GM23338 (cell line): ENCODE results near the gene OR2AE1. TPM values are rescaled to one million over a fixed set of nuclear protein-coding genes. Genes with fewer than 3 reads are reported as not detected.

ENCODE experiments used
- ATAC-seq: fragments of 200-7000 bp; cut with Tn5 transposase; 3 replicates; pipeline ENCODE4 v1.9.1; 2020
- DNase-seq: peaks from one replicate; pipeline ENCODE4 v3.0.0-alpha.2; 2015; ENCODE audit warnings: low spot score
- H2AFZ ChIP-seq: fragments of 200-600 bp; sonication (generic); 2 replicates; pipeline ENCODE4 v1.8.0; 2016; ENCODE audit warnings: antibody characterized with exemption, mild to moderate bottlenecking, moderate library complexity
- H3F3A ChIP-seq: fragments of 200-600 bp; sonication (generic); replicated peaks from 2 replicates; pipeline ENCODE4 v1.8.0; 2017; ENCODE audit warnings: antibody characterized with exemption, mixed run types, low read depth
- H3K27ac ChIP-seq: fragments of 200-600 bp; sonication (generic); 2 replicates; pipeline ENCODE4 v1.6.1; 2016; ENCODE audit warnings: low read depth
- H3K27me3 ChIP-seq: fragments of 200-600 bp; sonication (generic); 2 replicates; pipeline ENCODE4 v1.8.0; 2016; ENCODE audit warnings: mild to moderate bottlenecking, mixed run types, moderate library complexity; ENCODE audit not compliant: insufficient read depth
- H3K36me3 ChIP-seq: fragments of 200-600 bp; sonication (generic); 2 replicates; pipeline ENCODE4 v1.8.0; 2016; ENCODE audit warnings: mild to moderate bottlenecking; ENCODE audit not compliant: insufficient read depth
- H3K4me1 ChIP-seq: fragments of 200-600 bp; sonication (generic); 2 replicates; pipeline ENCODE4 v1.8.0; 2016; ENCODE audit warnings: mild to moderate bottlenecking, moderate library complexity; ENCODE audit not compliant: insufficient read depth
- H3K4me2 ChIP-seq: fragments of 200-600 bp; sonication (generic); 2 replicates; pipeline ENCODE4 v1.7.1; 2017; ENCODE audit warnings: mixed run types
- H3K4me3 ChIP-seq: fragments of 200-600 bp; sonication (generic); 2 replicates; pipeline ENCODE4 v1.6.1; 2016; ENCODE audit warnings: mixed run types
- H3K79me2 ChIP-seq: fragments of 200-600 bp; sonication (generic); replicated peaks from 2 replicates; pipeline ENCODE4 v1.8.0; 2017; ENCODE audit warnings: mild to moderate bottlenecking; ENCODE audit not compliant: insufficient read depth
- H3K9me2 ChIP-seq: fragments of 200-600 bp; sonication (generic); 2 replicates; pipeline ENCODE4 v1.8.0; 2017; ENCODE audit not compliant: insufficient read depth
- H4K20me1 ChIP-seq: fragments of 200-600 bp; sonication (generic); replicated peaks from 2 replicates; pipeline ENCODE4 v1.8.0; 2017; ENCODE audit warnings: mild to moderate bottlenecking; ENCODE audit not compliant: insufficient read depth
- H3K27ac Mint-ChIP-seq: 2 replicates; pipeline ENCODE4 v1.8.0; 2020; ENCODE audit warnings: inconsistent platforms, mild to moderate bottlenecking, moderate library complexity, mixed read lengths
- H3K27me3 Mint-ChIP-seq: 3 replicates; pipeline ENCODE4 v1.8.0; 2022; ENCODE audit warnings: low read depth, mild to moderate bottlenecking, moderate library complexity, mixed read lengths, inconsistent platforms; ENCODE audit not compliant: insufficient read depth, poor library complexity
- H3K36me3 Mint-ChIP-seq: 3 replicates; pipeline ENCODE4 v1.8.0; 2021; ENCODE audit warnings: low read depth, mild to moderate bottlenecking, inconsistent platforms, moderate library complexity, mixed read lengths
- H3K4me1 Mint-ChIP-seq: 3 replicates; pipeline ENCODE4 v1.8.0; 2020; ENCODE audit warnings: mild to moderate bottlenecking, inconsistent platforms, mixed read lengths
- H3K4me3 Mint-ChIP-seq: 3 replicates; pipeline ENCODE4 v1.8.0; 2021; ENCODE audit warnings: moderate library complexity, mild to moderate bottlenecking, inconsistent platforms, mixed read lengths
- H3K9me3 Mint-ChIP-seq: 3 replicates; pipeline ENCODE4 v1.8.0; 2020; ENCODE audit warnings: moderate library complexity, mild to moderate bottlenecking, inconsistent platforms, mixed read lengths
- POLR2AphosphoS5 ChIP-seq: IDR thresholded peaks from 2 replicates; pipeline ENCODE4 v1.6.1; 2016; ENCODE audit warnings: antibody characterized with exemption, low read depth
- ZNF114 ChIP-seq: fragments of 250-450 bp; sonication (Bioruptor Pico); IDR thresholded peaks from 2 replicates; pipeline ENCODE4 v1.5.0; 2020; ENCODE audit warnings: mild to moderate bottlenecking, moderate library complexity
- ZNF462 ChIP-seq: fragments of 250-450 bp; sonication (Bioruptor Pico); IDR thresholded peaks from 2 replicates; pipeline ENCODE4 v1.5.0; 2020; ENCODE audit warnings: mild to moderate bottlenecking, moderate library complexity
- polyA plus RNA-seq: library from polyadenylated mRNA; unstranded; fragments of >200 nt; fragmentation: Nextera tagmentation; extraction: Ambion mirVana; gene quantifications from 2 replicates; pipeline ENCODE4 v1.2.1, GENCODE V29; 2016
- total RNA-seq: library from RNA; depleted of rRNA; stranded (reverse); fragments of >200 nt; shearing (Covaris generic); gene quantifications from 2 replicates; pipeline ENCODE4 v1.2.3, GENCODE V29; 2014

Gene OR2AE1
- total and polyA plus RNA-seq, 2 experiments from 2014 or later = not detected

GRCh38 chr7:99919814-99920112 is 42.9 kb upstream of the OR2AE1 start (continued):
- TF ChIP-seq ZNF462 (CRISPR knock-in tag) = no peak

- DNase-seq (peak; percentile 77), ATAC-seq (peak; percentile 98)
- peak within 1 kb of the TSS; percentile 76 for H3K4me3 Mint-ChIP-seq
- H3K4me3 ChIP-seq = peak within 1 kb of the TSS; percentile 68
- H3K27ac Mint-ChIP-seq = peak within 1 kb of the TSS; percentile 23; the same call in 1 of the 2 replicates
- H3K79me2 ChIP-seq = peaks cover 25% of the 10 kb centered on the region
- H3K27me3 ChIP-seq = no peaks in the 10 kb centered on the region
- H3F3A ChIP-seq = no peaks in the 10 kb centered on the region
- H3K36me3 ChIP-seq = no peaks in the 10 kb centered on the region
- H3K4me1 ChIP-seq = no peaks in the 10 kb centered on the region
- peaks cover 53% of the 10 kb centered on the region for H3K36me3 Mint-ChIP-seq
- H3K27me3 Mint-ChIP-seq = peaks cover 10% of the 10 kb centered on the region
- peak within 1 kb of the TSS; percentile 88 for H2AFZ ChIP-seq
- H3K9me3 Mint-ChIP-seq = peaks cover 40% of the 10 kb centered on the region
- H3K27ac ChIP-seq = peak within 1 kb of the TSS; percentile 74
- H3K4me1 Mint-ChIP-seq = no peaks in the 10 kb centered on the region
- H4K20me1 ChIP-seq = no peaks in the 10 kb centered on the region; the same call in 1 of the 2 replicates
- H3K4me2 ChIP-seq = peak within 1 kb of the TSS; percentile 81
- peak; percentile 33; the same call in 1 of the 2 replicates for TF ChIP-seq POLR2AphosphoS5
- TF ChIP-seq ZNF114 (CRISPR knock-in tag) = no peak
- H3K9me2 ChIP-seq = peaks cover 5% of the 10 kb centered on the region; the same call in 1 of the 2 replicates
These were observed 42.4 kb upstream of the OR2AE1 start, which contains the start of gene TRIM4 for GRCh38 chr7:99918959-99919813. TSS of gene TRIM4 (minus strand) at chr7:99919530. CDS start at chr7:99919401, 129 bp downstream.
